ENCODE data around the gene TREML2. TPM values are rescaled to one million over a fixed set of nuclear protein-coding genes. Genes with fewer than 3 reads are reported as not detected.

TREML2 gene
- total and polyA plus RNA-seq, 2 of the 8 experiments (the other 6 are each of a cell fraction or from before 2014, with no cell fraction given): 0.09 to 0.18 TPM

- Histone ChIP-seq H2BK15ac (ENCODE audit: low read length) (no peak overlapping the region), H3K23ac (ENCODE audit: insufficient read length) (no peak overlapping the region), H2BK12ac (ENCODE audit: low read depth, low read length) (no peak overlapping the region), H3K14ac (ENCODE audit: insufficient read length) (no peak overlapping the region), H3K18ac (ENCODE audit: extremely low read depth, low read length) (no peak overlapping the region), H2AFZ (ENCODE audit: low read length) (no peak overlapping the region), H3K9ac (replicated peaks in 1 of 4; ENCODE audit: extremely low read depth in 1 of 4, low read depth in 3 of 4, low read length in 3 of 4) (no peak overlapping the region), H4K91ac (replicated peaks; ENCODE audit: insufficient read length, low read length) (no peak overlapping the region), H2BK20ac (ENCODE audit: low read length) (no peak overlapping the region), H3K9me3 (ENCODE audit: insufficient read depth in 2 of 2, low read depth in 1 of 2, low read length in 1 of 2) (no peaks in the 10 kb centered on the region; a peak in 1 of 4 replicates), H3K27ac (ENCODE audit: low read depth, low read length) (no peak overlapping the region), H3K23me2 (ENCODE audit: low read depth, low read length) (no peaks in the 10 kb centered on the region; the same call in 1 of the 2 replicates), H3K79me1 (ENCODE audit: low read depth, low read length) (no peaks in the 10 kb centered on the region), H4K5ac (ENCODE audit: insufficient read length, low read depth, low read length) (no peak overlapping the region), H3K56ac (replicated peaks; ENCODE audit: insufficient read length, low read depth, low read length) (no peak overlapping the region), H2BK120ac (replicated peaks; ENCODE audit: low read depth, low read length) (no peak overlapping the region), H3K36me3 (ENCODE audit: control insufficient read depth in 2 of 4, insufficient read depth in 4 of 4, low read length in 3 of 4) (no peaks in the 10 kb centered on the region), H3K4ac (replicated peaks; ENCODE audit: insufficient read length, low read depth, low read length) (no peak overlapping the region), H4K8ac (ENCODE audit: extremely low read depth, insufficient read depth, low read length) (no peak overlapping the region), H3K4me1 (replicated peaks in 1 of 4; ENCODE audit: control insufficient read depth in 3 of 4, insufficient read depth in 4 of 4, low read length in 3 of 4) (peaks cover 0 to 12% (median 8%) of the 10 kb centered on the region in 4 experiments; a peak in 5 of 7 replicates), H3K79me2 (ENCODE audit: control insufficient read depth in 1 of 2, insufficient read depth in 2 of 2, low read length in 2 of 2) (no peaks in the 10 kb centered on the region), H3K4me2 (ENCODE audit: insufficient read depth in 1 of 2, low read depth in 2 of 2, low read length in 2 of 2) (no peak overlapping the region), H3K4me3 (ENCODE audit: extremely low read depth in 1 of 4, insufficient read depth in 2 of 4, low read depth in 3 of 4, low read length in 4 of 4) (no peak overlapping the region), H4K20me1 (replicated peaks in 1 of 2; ENCODE audit: control insufficient read depth in 1 of 2, insufficient read depth in 2 of 2, low read length in 2 of 2) (no peaks in the 10 kb centered on the region), H2BK5ac (ENCODE audit: low read depth, low read length) (no peak overlapping the region), H3K27me3 (replicated peaks in 1 of 4; ENCODE audit: control insufficient read depth in 3 of 4, extremely low read depth in 1 of 4, insufficient read depth in 3 of 4, low read length in 3 of 4) (no peaks in the 10 kb centered on the region), H2AK5ac (ENCODE audit: low read depth, low read length) (no peak overlapping the region)
- no peak for TF ChIP-seq ATF2 (IDR thresholded peaks at IDR 0.05; ENCODE audit: low read length)
- DNase-seq (ENCODE audit: low read depth in 1 of 2, low spot score in 2 of 2) (no peak), FAIRE-seq (no peak)
- ChIA-PET CTCF (ENCODE audit: partially characterized antibody) (interaction anchor here (0.7 kb wide), 1 partner anchor 987 kb away, joined by 3 read pairs; no protein-coding TSS in a partner anchor), POLR2A (ENCODE audit: partially characterized antibody) (no interaction called here)
- 89% methylated on average over 2 of the region's 2 CpGs; no CpG with 5 or more reads in 1 of the 2 experiments for WGBS, 2 experiments (ENCODE audit: extremely low coverage in 1 of 2, insufficient coverage in 1 of 2, insufficient read length in 1 of 2, insufficient replicate concordance in 2 of 2, low coverage in 1 of 2, low lambda C conversion rate in 2 of 2, missing lambda C conversion rate in 1 of 2)
Observed at GRCh38 chr6:41174610-41175009, 26.3 kb downstream of the TREML2 start.
